Subcutaneous abdominal adipose tissue (tissue), 5 donors: ENCODE measurements around the gene ATP8B2.
"Not testable (repeated sequence)": the region's sequence is repeated elsewhere in the genome, so short reads cannot be mapped to it uniquely, and the experiment has no call there.

Experiments
- H3K27ac ChIP-seq: one replicate; pipeline ENCODE4 v1.7.0; 2013; ENCODE audit warnings: low read depth, mild to moderate bottlenecking, inconsistent platforms, low read length, moderate library complexity
- H3K27me3 ChIP-seq, 5 donors: one replicate each; pipeline ENCODE4 v1.7.0; 2013; ENCODE audit warnings: low read length in 5 of 5, inconsistent platforms in 1 of 5; ENCODE audit not compliant: control insufficient read depth in 5 of 5, insufficient read depth in 4 of 5
- H3K36me3 ChIP-seq, 5 donors: one replicate each; pipeline ENCODE4 v1.7.0; 2013; ENCODE audit warnings: low read length in 5 of 5; ENCODE audit not compliant: control insufficient read depth in 5 of 5, insufficient read depth in 5 of 5
- H3K4me1 ChIP-seq, 5 donors: one replicate each; pipeline ENCODE4 v1.7.0; 2013; ENCODE audit warnings: low read length in 5 of 5, mild to moderate bottlenecking in 3 of 5, moderate library complexity in 1 of 5; ENCODE audit not compliant: control insufficient read depth in 5 of 5, insufficient read depth in 5 of 5
- H3K4me3 ChIP-seq, 5 donors: one replicate each; pipeline ENCODE4 v1.7.0; 2013; ENCODE audit warnings: low read length in 5 of 5, low read depth in 1 of 5
- H3K9ac ChIP-seq, 5 donors: one replicate each; pipeline ENCODE4 v1.7.0; 2013; ENCODE audit warnings: low read length in 5 of 5, mild to moderate bottlenecking in 4 of 5, moderate library complexity in 3 of 5
- H3K9me3 ChIP-seq, 5 donors: one replicate each; pipeline ENCODE4 v1.7.0; 2013; ENCODE audit warnings: low read length in 5 of 5; ENCODE audit not compliant: control insufficient read depth in 5 of 5
- donor health status: healthy.
- donor health status: healthy.
- donor health status: healthy.
- donor health status: healthy.
- donor health status: healthy.

The ATP8B2 gene, protein sequence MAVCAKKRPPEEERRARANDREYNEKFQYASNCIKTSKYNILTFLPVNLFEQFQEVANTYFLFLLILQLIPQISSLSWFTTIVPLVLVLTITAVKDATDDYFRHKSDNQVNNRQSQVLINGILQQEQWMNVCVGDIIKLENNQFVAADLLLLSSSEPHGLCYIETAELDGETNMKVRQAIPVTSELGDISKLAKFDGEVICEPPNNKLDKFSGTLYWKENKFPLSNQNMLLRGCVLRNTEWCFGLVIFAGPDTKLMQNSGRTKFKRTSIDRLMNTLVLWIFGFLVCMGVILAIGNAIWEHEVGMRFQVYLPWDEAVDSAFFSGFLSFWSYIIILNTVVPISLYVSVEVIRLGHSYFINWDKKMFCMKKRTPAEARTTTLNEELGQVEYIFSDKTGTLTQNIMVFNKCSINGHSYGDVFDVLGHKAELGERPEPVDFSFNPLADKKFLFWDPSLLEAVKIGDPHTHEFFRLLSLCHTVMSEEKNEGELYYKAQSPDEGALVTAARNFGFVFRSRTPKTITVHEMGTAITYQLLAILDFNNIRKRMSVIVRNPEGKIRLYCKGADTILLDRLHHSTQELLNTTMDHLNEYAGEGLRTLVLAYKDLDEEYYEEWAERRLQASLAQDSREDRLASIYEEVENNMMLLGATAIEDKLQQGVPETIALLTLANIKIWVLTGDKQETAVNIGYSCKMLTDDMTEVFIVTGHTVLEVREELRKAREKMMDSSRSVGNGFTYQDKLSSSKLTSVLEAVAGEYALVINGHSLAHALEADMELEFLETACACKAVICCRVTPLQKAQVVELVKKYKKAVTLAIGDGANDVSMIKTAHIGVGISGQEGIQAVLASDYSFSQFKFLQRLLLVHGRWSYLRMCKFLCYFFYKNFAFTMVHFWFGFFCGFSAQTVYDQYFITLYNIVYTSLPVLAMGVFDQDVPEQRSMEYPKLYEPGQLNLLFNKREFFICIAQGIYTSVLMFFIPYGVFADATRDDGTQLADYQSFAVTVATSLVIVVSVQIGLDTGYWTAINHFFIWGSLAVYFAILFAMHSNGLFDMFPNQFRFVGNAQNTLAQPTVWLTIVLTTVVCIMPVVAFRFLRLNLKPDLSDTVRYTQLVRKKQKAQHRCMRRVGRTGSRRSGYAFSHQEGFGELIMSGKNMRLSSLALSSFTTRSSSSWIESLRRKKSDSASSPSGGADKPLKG

DNA sequence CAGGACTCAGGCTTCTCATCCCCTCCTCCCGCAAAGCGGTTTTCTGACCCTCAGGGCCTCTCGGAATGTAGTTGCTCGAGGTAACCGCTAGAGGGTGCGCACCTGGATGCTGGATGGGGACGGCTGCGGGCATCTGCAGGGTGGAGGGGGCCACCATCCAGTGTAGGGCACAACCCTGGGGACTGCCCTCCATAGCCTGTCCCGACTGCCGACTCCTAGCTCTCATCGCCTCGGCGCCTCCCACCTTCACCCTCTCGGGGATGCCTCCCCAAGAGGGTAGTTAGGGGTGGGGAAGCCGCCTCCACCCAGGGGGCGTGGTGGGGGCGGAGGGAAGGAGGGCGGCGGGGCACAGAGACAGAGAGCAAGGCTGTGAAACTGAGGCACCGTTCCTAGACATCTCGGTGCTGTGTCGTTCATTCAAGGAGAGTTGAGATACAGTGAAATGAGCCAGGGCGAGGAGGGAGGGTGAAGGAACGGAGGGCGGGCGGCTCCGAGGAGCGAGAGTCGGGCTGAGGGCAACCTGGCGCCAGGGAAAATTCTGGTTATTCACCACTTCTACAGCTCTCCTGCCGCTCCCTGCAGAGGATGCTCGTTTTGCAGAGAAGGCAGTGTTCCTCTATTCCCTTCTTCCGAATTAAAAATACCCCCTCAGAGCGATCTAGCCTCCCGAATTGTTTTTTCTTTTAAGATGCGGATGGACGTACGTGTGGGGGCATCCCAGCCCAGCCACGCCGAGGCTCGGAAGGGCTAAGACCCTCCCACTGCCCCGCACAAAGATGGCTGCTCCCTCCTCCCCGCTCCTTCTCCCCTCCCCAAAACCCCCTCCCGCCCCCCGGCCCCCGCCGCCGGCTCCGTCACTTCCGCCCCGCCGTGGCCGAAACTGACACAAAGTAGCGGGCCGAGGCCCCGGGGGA is at the start of gene ATP8B2:
ATP8B2 (plus strand) TSS at position 857 of the 914 bp plus-strand sequence. CDS start 2,617 bp downstream, outside the sequence.
- H3K36me3 ChIP-seq = no peaks in the 10 kb centered on the region
- peak within 1 kb of the TSS; percentile 76 for H3K27ac ChIP-seq
- H3K4me3 ChIP-seq = peak within 1 kb of the TSS; percentile 63 to 76 (median 73)
- H3K9ac ChIP-seq = peak within 1 kb of the TSS in 4 of 5 donors; percentile 36 to 83 (median 73)
- H3K27me3 ChIP-seq = peaks cover 0 to 25% (median 18%) of the 10 kb centered on the region in 5 donors
- H3K9me3 ChIP-seq = no peaks in the 10 kb centered on the region
- peaks cover 4 to 47% (median 44%) of the 10 kb centered on the region in 5 donors for H3K4me1 ChIP-seq

DNA sequence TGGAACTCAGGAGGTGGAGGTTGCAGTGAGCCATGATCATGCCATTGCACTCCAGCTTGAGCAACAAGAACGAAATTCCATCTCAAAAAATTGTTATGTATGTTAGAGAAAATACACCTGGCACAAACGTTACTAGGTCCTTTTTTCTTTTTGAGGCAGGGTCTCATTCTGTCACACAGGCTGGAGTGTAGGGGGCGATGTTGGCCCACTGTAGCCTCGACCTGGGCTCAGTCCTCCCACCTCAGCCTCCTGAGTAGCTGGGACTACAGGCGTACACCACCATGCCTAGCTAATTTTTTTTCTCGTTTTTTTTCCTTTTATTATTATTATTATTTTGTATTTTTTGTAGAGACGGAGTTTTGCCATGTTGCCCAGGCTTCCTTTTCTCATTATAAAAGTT is 48.5 kb upstream of the ATP8B2 start:
- Histone ChIP-seq H3K4me3 (no peak overlapping the region), H3K9ac (no peak overlapping the region), H3K4me1 (peaks cover 5 to 19% (median 18%) of the 10 kb centered on the region in 5 donors), H3K27me3 (no peaks in the 10 kb centered on the region), H3K9me3 (no peaks in the 10 kb centered on the region), H3K36me3 (peaks cover 7 to 23% (median 17%) of the 10 kb centered on the region in 5 donors), H3K27ac (no peak overlapping the region)

DNA sequence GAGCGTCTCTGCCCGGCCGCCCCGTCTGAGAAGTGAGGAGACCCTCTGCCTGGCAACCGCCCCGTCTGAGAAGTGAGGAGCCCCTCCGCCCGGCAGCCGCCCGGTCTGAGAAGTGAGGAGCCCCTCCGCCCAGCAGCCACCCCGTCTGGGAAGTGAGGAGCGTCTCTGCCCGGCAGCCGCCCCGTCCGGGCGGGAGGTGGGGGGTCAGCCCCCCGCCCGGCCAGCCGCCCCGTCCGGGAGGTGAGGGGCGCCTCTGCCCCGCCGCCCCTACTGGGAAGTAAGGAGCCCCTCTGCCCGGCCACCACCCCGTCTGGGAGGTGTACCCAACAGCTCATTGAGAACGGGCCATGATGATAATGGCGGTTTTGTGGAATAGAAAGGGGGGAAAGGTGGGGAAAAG is 37.7 kb upstream of the ATP8B2 start:
- not testable (repeated sequence) for H3K27ac ChIP-seq, H3K27me3 ChIP-seq, H3K9me3 ChIP-seq, H3K4me1 ChIP-seq, H3K36me3 ChIP-seq, H3K4me3 ChIP-seq, H3K9ac ChIP-seq

DNA sequence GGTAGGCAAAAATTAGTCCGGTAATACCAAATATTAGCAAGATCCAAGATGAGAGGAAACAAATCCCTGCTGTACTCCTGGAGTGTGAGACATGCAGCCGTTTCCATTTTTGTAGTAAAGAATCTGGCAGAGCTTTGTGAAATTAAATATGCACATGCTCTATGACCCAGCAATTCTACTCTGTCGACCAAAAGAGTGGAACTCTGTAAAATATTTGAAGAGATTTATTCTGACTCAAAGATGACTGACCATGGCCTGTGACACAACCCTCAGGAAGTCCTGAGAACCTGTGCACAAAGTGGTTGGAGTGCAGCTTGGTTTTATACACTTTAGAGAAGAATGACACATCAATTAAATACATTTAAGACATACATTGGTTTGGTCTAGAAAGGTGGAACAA is 36.7 kb upstream of the ATP8B2 start:
- Histone ChIP-seq H3K9me3 (peaks cover 0 to 2% (median 0%) of the 10 kb centered on the region in 5 donors), H3K9ac (no peak overlapping the region), H3K27ac (no peak overlapping the region), H3K27me3 (no peaks in the 10 kb centered on the region), H3K4me1 (no peaks in the 10 kb centered on the region), H3K4me3 (no peak overlapping the region), H3K36me3 (no peaks in the 10 kb centered on the region)

DNA sequence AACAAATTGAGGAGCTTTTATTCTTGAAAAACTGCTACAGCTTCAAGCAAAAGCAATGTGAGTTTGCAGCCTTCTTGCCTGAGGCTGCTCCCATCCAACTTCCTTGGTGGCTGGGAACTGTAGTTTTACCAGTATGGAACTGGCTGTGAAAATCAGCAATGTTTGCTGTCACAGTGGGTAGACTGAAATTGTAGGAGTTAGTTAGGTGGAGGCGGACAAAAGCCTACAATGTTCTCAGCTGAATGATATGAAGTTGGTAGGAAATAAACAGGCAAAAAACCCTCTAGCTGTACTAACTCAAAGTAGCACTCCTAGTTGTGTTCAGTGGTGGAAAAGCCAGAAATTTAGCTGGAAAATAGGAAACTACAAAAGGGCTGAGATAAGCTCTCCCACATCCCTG is 34.4 kb upstream of the ATP8B2 start:
- H3K4me3 ChIP-seq = no peak overlapping the region
- no peaks in the 10 kb centered on the region for H3K36me3 ChIP-seq
- no peaks in the 10 kb centered on the region for H3K4me1 ChIP-seq
- H3K27me3 ChIP-seq = no peaks in the 10 kb centered on the region
- H3K9ac ChIP-seq = no peak overlapping the region
- peaks cover 0 to 18% (median 13%) of the 10 kb centered on the region in 5 donors for H3K9me3 ChIP-seq
- H3K27ac ChIP-seq = no peak overlapping the region

DNA sequence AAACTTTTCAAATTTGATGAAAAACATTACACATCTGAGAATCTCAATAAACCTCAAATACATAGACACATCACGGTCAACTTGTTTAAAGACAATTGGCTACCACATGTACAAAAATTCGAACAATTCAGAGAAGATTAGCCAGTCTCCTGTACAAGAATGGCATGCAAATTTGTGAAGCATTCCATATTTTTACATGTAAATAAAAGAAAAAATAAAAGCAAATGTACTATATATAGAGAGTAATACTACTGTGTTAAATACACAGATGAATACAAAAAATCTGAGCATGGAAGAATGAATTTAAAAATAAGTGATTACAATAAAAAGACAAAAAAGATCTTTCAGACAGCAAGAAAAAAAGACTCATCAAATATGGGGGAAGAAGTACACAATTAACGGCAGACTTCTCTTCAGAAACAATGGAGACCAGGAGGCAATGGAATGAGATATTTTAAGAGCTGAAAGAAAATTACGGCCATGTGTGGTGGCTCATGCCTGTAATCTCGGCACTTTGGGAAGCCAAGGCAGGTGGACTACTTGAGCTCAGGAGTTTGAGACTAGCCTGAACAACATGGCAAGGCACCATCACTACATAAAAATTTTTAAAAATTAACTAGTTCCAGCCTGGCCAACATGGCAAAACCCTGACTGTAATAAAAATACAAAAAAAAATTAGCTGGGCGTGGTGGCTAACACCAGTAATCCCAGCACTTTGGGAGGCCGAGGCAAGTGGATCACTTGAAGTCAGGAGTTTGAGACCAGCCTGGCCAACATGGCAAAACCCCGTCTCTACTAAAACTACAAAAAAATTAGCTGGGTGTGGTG is 29.7 kb upstream of the ATP8B2 start:
- peaks cover 0 to 18% (median 13%) of the 10 kb centered on the region in 5 donors for H3K9me3 ChIP-seq
- no peaks in the 10 kb centered on the region for H3K36me3 ChIP-seq
- no peak overlapping the region for H3K9ac ChIP-seq
- no peaks in the 10 kb centered on the region for H3K4me1 ChIP-seq
- H3K27me3 ChIP-seq = no peaks in the 10 kb centered on the region
- peak overlapping the region in 1 of 5 donors; percentile 28 for H3K4me3 ChIP-seq
- H3K27ac ChIP-seq = no peak overlapping the region

DNA sequence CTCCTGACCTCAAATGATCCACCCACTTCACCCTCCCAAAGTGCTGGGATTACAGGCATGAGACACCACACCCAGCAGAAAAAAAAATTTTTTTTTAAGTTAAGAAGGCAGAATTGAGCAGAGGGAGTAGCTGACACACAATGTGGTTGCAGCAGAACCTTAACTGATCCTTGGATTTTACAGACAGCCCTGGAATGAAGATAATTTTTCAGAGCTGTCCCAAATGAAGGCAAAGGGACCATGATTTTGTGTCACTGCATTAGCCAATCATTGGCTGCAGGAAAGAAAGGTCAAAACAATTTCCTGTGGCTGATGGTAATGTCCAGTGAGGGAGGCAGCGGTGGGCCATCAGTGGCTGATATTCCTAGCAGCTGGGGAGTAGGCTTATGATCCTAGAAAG is 23.7 kb upstream of the ATP8B2 start:
- Histone ChIP-seq H3K4me1 (no peaks in the 10 kb centered on the region), H3K9ac (no peak overlapping the region), H3K4me3 (no peak overlapping the region), H3K27ac (no peak overlapping the region), H3K27me3 (no peaks in the 10 kb centered on the region), H3K36me3 (no peaks in the 10 kb centered on the region), H3K9me3 (no peaks in the 10 kb centered on the region)

DNA sequence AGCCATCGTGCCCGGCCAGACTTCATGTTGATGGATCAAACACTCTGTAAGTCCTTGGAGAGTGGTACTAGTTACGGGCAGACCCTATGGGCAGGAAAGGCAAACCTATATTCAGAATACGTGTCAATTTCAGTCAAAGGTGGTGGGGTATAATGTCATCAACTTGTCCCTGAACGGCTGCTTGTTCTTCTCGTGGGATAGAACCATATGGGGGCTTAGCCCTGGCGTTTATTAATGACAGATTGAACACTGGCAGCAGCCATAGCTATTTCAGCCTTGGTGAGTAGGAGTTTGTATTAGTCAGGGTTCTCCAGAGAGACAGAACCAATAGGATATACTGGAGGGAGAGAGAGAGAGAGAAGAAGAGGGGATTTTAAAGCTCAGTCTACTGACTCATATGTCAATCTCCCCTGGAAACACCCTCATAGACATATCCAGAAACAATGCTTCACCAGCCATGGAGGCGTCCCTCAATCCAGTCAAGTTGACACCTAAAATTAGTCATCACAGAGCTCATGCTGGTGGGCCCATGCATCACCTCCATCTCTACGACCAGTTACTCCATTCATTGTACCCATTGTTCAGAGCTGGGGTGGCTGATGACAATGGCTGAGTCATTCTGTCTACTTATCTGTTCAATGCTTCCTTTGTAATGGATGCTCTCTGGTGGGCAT is 20.5 kb upstream of the ATP8B2 start:
- no peak overlapping the region for H3K9ac ChIP-seq
- H3K4me1 ChIP-seq = no peaks in the 10 kb centered on the region
- no peaks in the 10 kb centered on the region for H3K9me3 ChIP-seq
- H3K36me3 ChIP-seq = no peaks in the 10 kb centered on the region
- H3K27me3 ChIP-seq = no peaks in the 10 kb centered on the region
- H3K4me3 ChIP-seq = no peak overlapping the region
- H3K27ac ChIP-seq = no peak overlapping the region
